GM23338 (cell line): Measurements from ENCODE around the gene SUPV3L1.

Experiments used
- CREB1 ChIP-seq: fragments of 250-450 bp; sonication (Bioruptor Pico); IDR thresholded peaks from 2 replicates; pipeline ENCODE4 v1.5.0; 2020; ENCODE audit warnings: low read depth, mild to moderate bottlenecking, moderate library complexity
- EZH2 ChIP-seq: fragments of 200-600 bp; sonication (generic); IDR thresholded peaks from one replicate; pipeline ENCODE4 v1.8.0; 2017; ENCODE audit warnings: antibody characterized with exemption, mild to moderate bottlenecking, low read depth; ENCODE audit not compliant: unreplicated experiment
- EZH2phosphoT487 ChIP-seq: fragments of 200-600 bp; sonication (generic); IDR thresholded peaks from one replicate; pipeline ENCODE4 v1.8.1; 2018; ENCODE audit warnings: antibody characterized with exemption; ENCODE audit not compliant: unreplicated experiment
- JUNB ChIP-seq: IDR thresholded peaks from one replicate; pipeline ENCODE4 v1.6.1; 2016; ENCODE audit warnings: antibody characterized with exemption; ENCODE audit not compliant: unreplicated experiment
- NANOG ChIP-seq: IDR thresholded peaks from 2 replicates; pipeline ENCODE4 v1.6.1; 2016; ENCODE audit warnings: antibody characterized with exemption, borderline replicate concordance
- POLR2AphosphoS5 ChIP-seq: IDR thresholded peaks from 2 replicates; pipeline ENCODE4 v1.6.1; 2016; ENCODE audit warnings: antibody characterized with exemption, low read depth
- ZNF114 ChIP-seq: fragments of 250-450 bp; sonication (Bioruptor Pico); IDR thresholded peaks from 2 replicates; pipeline ENCODE4 v1.5.0; 2020; ENCODE audit warnings: mild to moderate bottlenecking, moderate library complexity
- TF ChIP-seq, protein P1 (sequence below), 2 experiments: fragments of 200-600 bp in 1 of 2; sonication (generic) in 1 of 2; conservative IDR thresholded peaks; 2 replicates each; pipeline versions ENCODE4 v1.5.1 to v1.6.1; 2016 to 2017; ENCODE audit warnings: antibody characterized with exemption in 2 of 2, low read depth in 2 of 2, mild to moderate bottlenecking in 2 of 2, moderate library complexity in 1 of 2
- TF ChIP-seq, protein P2 (sequence below): IDR thresholded peaks from one replicate; pipeline ENCODE4 v1.6.1; 2018; ENCODE audit warnings: antibody characterized with exemption; ENCODE audit not compliant: unreplicated experiment
- TF ChIP-seq, protein P3 (sequence below): IDR thresholded peaks from 2 replicates; pipeline ENCODE4 v1.6.1; 2016; ENCODE audit warnings: antibody characterized with exemption

- TF ChIP-seq, protein P1, sequence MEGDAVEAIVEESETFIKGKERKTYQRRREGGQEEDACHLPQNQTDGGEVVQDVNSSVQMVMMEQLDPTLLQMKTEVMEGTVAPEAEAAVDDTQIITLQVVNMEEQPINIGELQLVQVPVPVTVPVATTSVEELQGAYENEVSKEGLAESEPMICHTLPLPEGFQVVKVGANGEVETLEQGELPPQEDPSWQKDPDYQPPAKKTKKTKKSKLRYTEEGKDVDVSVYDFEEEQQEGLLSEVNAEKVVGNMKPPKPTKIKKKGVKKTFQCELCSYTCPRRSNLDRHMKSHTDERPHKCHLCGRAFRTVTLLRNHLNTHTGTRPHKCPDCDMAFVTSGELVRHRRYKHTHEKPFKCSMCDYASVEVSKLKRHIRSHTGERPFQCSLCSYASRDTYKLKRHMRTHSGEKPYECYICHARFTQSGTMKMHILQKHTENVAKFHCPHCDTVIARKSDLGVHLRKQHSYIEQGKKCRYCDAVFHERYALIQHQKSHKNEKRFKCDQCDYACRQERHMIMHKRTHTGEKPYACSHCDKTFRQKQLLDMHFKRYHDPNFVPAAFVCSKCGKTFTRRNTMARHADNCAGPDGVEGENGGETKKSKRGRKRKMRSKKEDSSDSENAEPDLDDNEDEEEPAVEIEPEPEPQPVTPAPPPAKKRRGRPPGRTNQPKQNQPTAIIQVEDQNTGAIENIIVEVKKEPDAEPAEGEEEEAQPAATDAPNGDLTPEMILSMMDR (conservative IDR thresholded peaks at IDR 0.05; ENCODE audit: low read depth in 2 of 2), result no peak
- no peak for TF ChIP-seq EZH2phosphoT487
- TF ChIP-seq POLR2AphosphoS5, result no peak
- TF ChIP-seq EZH2, result no peak
- TF ChIP-seq, protein P2, sequence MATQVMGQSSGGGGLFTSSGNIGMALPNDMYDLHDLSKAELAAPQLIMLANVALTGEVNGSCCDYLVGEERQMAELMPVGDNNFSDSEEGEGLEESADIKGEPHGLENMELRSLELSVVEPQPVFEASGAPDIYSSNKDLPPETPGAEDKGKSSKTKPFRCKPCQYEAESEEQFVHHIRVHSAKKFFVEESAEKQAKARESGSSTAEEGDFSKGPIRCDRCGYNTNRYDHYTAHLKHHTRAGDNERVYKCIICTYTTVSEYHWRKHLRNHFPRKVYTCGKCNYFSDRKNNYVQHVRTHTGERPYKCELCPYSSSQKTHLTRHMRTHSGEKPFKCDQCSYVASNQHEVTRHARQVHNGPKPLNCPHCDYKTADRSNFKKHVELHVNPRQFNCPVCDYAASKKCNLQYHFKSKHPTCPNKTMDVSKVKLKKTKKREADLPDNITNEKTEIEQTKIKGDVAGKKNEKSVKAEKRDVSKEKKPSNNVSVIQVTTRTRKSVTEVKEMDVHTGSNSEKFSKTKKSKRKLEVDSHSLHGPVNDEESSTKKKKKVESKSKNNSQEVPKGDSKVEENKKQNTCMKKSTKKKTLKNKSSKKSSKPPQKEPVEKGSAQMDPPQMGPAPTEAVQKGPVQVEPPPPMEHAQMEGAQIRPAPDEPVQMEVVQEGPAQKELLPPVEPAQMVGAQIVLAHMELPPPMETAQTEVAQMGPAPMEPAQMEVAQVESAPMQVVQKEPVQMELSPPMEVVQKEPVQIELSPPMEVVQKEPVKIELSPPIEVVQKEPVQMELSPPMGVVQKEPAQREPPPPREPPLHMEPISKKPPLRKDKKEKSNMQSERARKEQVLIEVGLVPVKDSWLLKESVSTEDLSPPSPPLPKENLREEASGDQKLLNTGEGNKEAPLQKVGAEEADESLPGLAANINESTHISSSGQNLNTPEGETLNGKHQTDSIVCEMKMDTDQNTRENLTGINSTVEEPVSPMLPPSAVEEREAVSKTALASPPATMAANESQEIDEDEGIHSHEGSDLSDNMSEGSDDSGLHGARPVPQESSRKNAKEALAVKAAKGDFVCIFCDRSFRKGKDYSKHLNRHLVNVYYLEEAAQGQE, result no peak
- no peak for TF ChIP-seq CREB1
- no peak for TF ChIP-seq NANOG
- TF ChIP-seq ZNF114 (CRISPR knock-in tag), result no peak
- TF ChIP-seq, protein P3, sequence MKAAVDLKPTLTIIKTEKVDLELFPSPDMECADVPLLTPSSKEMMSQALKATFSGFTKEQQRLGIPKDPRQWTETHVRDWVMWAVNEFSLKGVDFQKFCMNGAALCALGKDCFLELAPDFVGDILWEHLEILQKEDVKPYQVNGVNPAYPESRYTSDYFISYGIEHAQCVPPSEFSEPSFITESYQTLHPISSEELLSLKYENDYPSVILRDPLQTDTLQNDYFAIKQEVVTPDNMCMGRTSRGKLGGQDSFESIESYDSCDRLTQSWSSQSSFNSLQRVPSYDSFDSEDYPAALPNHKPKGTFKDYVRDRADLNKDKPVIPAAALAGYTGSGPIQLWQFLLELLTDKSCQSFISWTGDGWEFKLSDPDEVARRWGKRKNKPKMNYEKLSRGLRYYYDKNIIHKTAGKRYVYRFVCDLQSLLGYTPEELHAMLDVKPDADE, result no peak
- TF ChIP-seq JUNB, result no peak
Observed at GRCh38 chr10:69146759-69147158, 33.3 kb upstream of the SUPV3L1 start.
